ENCODE data around the gene SLC25A4. TPM values are rescaled to one million over a fixed set of nuclear protein-coding genes. Genes with fewer than 3 reads are reported as not detected.
"Not testable (repeated sequence)": the region's sequence is repeated elsewhere in the genome, so short reads cannot be mapped to it uniquely, and the experiment has no call there.

The SLC25A4 gene
- total and polyA plus RNA-seq, 7 donors = 384 to 1,107 (median 795) TPM

- ATAC-seq = no peak
- Histone ChIP-seq H3K4me1 (peaks cover 33% of the 10 kb centered on the region), H3K9me3 (no peaks in the 10 kb centered on the region), H3K4me3 (no peak overlapping the region), H3K27me3 (ENCODE audit: insufficient read depth in 3 of 3, low read length in 2 of 3) (no peaks in the 10 kb centered on the region), H3K27ac (no peak overlapping the region), H3K36me3 (ENCODE audit: insufficient read depth in 1 of 2, low read depth in 1 of 2) (no peaks in the 10 kb centered on the region)
- DNase-seq = no peak
- intact Hi-C loops (cut with DNase I) = no loop called here
- TF ChIP-seq CTCF (IDR thresholded peaks at IDR 0.05) = no peak
- 82 to 87% (median 83%) methylated on average over 7 of the region's 7 CpGs for WGBS, 3 donors
Observed at GRCh38 chr4:185117300-185117934, 25.6 kb upstream of the SLC25A4 start.

DNA sequence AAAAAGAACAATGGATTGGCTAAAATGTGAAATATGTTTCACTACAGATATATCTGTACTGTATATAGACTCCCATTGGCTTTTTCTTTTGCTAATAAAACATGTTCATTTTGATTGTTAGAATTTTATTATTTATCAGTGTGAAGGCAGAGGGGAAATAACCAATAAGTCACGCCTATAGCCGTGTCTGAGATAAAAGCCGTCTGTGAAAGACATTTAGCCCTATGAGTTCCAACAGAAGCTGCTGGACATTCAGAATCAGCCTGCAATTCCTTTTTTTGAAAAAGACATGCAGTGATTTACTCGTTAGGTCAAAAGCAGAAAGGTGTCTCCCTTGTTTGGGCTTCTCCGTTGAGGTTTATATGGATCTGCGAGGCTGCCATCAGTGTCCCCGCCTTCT is 24.2 kb upstream of the SLC25A4 start:
- Histone ChIP-seq H3K27me3 (ENCODE audit: insufficient read depth in 3 of 3, low read length in 2 of 3) (no peaks in the 10 kb centered on the region), H3K36me3 (ENCODE audit: insufficient read depth in 1 of 2, low read depth in 1 of 2) (no peaks in the 10 kb centered on the region), H3K9me3 (no peaks in the 10 kb centered on the region), H3K27ac (no peak overlapping the region), H3K4me1 (peaks cover 22% of the 10 kb centered on the region), H3K4me3 (no peak overlapping the region)
- WGBS, 3 donors = 86 to 88% (median 87%) methylated on average over 7 of the region's 7 CpGs
- no peak for DNase-seq
- no peak for TF ChIP-seq CTCF (IDR thresholded peaks at IDR 0.05)
- ATAC-seq = no peak
- intact Hi-C loops (cut with DNase I) = no loop called here

- H3K27ac ChIP-seq; H3K36me3 ChIP-seq (ENCODE audit: insufficient read depth in 1 of 2, low read depth in 1 of 2); H3K27me3 ChIP-seq (ENCODE audit: insufficient read depth in 3 of 3, low read length in 2 of 3); H3K4me3 ChIP-seq; intact Hi-C loops (cut with DNase I); DNase-seq; H3K9me3 ChIP-seq; ATAC-seq: not testable (repeated sequence)
- 77 to 81% (median 79%) methylated on average over 5 of the region's 5 CpGs for WGBS, 3 donors
- H3K4me1 ChIP-seq = peaks cover 22% of the 10 kb centered on the region
Observed at GRCh38 chr4:185119467-185119866, 23.6 kb upstream of the SLC25A4 start.

DNA sequence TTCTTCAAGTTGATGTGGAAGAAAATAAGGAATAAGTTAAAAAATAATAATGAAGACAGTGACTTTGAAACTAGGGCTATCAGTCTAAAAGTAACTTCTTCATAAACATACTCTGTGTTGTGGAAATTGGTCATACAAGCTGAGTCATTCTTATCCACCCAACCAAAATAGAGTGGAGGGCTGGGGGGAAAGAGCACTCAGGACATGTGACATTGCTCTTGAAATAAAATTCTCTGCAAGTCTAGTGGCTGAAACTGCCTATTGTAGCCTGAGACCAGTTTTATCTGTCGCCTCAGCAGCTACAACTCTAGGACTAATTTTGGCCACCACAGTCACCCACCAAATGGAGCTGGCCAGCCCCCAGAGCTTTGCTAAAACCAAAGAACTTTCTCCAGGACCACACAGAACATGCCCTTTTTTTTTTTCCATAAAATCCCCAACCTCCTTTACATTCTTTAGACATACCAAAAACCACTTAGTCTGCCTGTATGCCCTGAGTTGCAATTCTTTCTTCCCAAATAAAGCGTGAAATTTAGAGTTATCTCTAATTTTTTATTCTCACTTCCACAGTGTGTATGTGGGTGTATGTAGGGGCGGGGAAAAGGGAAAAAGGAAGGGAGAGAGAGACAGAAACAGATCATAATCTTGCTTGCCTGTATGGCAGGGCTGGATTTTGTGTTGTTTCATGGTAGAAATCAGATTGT is 23.0 kb upstream of the SLC25A4 start:
- no peak for TF ChIP-seq CTCF (IDR thresholded peaks at IDR 0.05)
- peak; percentile 51 to 78 (median 62) for ATAC-seq
- H3K36me3 ChIP-seq (ENCODE audit: insufficient read depth in 1 of 2, low read depth in 1 of 2) = no peaks in the 10 kb centered on the region
- intact Hi-C loops (cut with DNase I) = no loop called here
- no peak overlapping the region for H3K27ac ChIP-seq
- WGBS, 3 donors = 70 to 82% (median 75%) methylated on average over 3 of the region's 3 CpGs
- no peak overlapping the region for H3K4me3 ChIP-seq
- H3K9me3 ChIP-seq = no peaks in the 10 kb centered on the region
- no peak for DNase-seq
- H3K27me3 ChIP-seq (ENCODE audit: insufficient read depth in 3 of 3, low read length in 2 of 3) = no peaks in the 10 kb centered on the region
- H3K4me1 ChIP-seq = peaks cover 22% of the 10 kb centered on the region

GRCh38 chr4:185120631-185120946 is 22.5 kb upstream of the SLC25A4 start:
- H3K36me3 ChIP-seq (ENCODE audit: insufficient read depth in 1 of 2, low read depth in 1 of 2) = no peaks in the 10 kb centered on the region
- no peaks in the 10 kb centered on the region for H3K27me3 ChIP-seq (ENCODE audit: insufficient read depth in 3 of 3, low read length in 2 of 3)
- 66 to 71% (median 69%) methylated on average over 6 of the region's 6 CpGs for WGBS, 3 donors
- DNase-seq = no peak
- H3K27ac ChIP-seq = no peak overlapping the region
- no peak overlapping the region for H3K4me3 ChIP-seq
- H3K9me3 ChIP-seq = no peaks in the 10 kb centered on the region
- TF ChIP-seq CTCF (IDR thresholded peaks at IDR 0.05) = no peak
- H3K4me1 ChIP-seq = peaks cover 21% of the 10 kb centered on the region
- intact Hi-C loops (cut with DNase I) = no loop called here
- no peak for ATAC-seq

Measured in psoas muscle (tissue), 8 donors.